NCI-H82 treated with DMSO at 0.1 percent for 48 hours (cell line): ENCODE data around the gene LIPH.

Experiments
- DNase-seq: peaks from one replicate; lab custom pipeline; 2025; ENCODE audit not compliant: unreplicated experiment; lab: John Stamatoyannopoulos, UW

LIPH gene

GRCh38 chr3:185540695-185541094 is 11.7 kb downstream of the LIPH start:
- DNase-seq: no peak

GRCh38 chr3:185539934-185540333 is 12.5 kb downstream of the LIPH start:
- no peak for DNase-seq

GRCh38 chr3:185537369-185537970 is 14.9 kb downstream of the LIPH start:
- no peak for DNase-seq

- no peak for DNase-seq
Observed at GRCh38 chr3:185534511-185534910, 17.9 kb downstream of the LIPH start.

DNA sequence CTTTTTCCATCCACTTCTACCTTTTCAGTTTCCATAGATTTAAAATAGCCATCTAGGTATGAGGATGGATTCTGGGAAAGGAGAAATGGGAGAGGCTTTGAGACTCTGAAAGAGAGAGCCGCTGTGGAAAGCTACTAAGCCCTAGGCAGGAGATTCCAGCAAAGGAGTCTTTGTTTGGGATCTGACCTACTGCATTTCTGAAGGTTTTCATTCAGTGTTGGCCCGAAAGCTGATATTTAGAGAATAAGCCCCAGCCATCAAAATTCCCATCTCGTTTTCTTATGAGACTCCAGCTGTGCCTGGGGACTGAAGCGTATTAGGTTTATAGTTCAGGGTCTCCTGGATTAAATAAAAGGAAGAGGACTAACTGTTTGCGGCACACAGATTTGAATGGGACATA is 19.5 kb downstream of the LIPH start:
- DNase-seq: no peak

DNA sequence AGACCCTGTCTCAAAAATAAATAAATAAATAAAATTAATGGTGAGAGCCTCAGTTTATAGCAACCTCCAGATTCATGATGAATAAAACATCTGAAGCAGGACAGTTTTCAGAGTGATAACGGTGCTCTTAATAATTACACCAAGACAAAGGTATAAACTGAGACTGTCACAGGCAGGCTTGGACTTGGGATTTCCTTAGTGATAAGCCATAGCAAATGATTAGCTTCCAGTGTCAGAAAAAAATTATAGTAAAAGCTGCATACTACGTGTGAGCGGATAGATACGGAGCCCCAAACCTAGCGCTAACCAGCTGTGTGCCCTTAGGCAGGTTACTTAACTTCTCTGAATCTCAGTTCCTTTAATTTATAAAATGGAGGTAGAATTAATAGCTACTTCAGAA is 21.5 kb downstream of the LIPH start:
- DNase-seq: no peak

- DNase-seq: no peak
Observed at GRCh38 chr3:185528532-185528931, 23.9 kb downstream of the LIPH start.

DNA sequence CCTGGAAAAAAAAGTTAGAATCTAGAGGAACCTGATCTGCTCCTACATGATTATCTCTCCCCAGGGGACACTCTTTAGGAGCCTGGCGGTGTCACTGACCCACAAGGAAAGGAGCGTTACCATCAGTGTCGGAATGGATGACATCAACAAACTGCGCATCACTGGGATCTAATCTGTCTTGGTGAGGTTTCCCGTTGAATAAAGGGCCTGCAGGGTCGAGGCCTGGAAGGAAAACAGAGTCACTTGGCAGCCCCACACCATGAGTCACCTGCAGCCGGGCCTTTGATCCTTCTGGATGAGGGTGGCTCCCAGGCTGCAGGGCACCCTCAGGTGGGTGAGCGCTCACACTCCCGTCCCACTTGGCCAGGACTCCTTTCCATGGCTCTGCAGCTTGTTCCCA is 25.0 kb downstream of the LIPH start:
- DNase-seq: no peak

- no peak for DNase-seq
Observed at GRCh38 chr3:185526349-185526951, 25.9 kb downstream of the LIPH start.

GRCh38 chr3:185521349-185522138 is 30.8 kb downstream of the LIPH start:
- no peak for DNase-seq

DNA sequence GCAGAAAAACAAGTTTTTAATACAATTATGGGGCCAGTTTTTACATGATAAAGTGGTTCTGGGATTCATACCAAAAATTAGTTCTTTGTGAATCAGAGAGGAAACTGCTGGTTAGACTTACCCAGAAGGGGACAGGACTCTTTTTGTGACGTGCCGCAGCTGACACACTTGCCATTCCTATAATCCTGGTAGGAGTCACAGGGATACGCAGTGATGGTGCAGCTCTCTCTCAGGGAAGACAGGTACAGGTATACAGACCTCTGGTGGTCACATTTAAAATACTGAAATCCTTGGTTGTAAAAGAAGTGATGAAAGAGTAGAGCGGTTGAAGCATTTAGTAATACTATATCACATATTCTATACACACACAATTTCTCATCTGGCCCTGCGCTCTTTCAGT is 33.4 kb downstream of the LIPH start:
- DNase-seq: no peak

GRCh38 chr3:185517387-185518130 is 34.8 kb downstream of the LIPH start:
- no peak for DNase-seq

DNA sequence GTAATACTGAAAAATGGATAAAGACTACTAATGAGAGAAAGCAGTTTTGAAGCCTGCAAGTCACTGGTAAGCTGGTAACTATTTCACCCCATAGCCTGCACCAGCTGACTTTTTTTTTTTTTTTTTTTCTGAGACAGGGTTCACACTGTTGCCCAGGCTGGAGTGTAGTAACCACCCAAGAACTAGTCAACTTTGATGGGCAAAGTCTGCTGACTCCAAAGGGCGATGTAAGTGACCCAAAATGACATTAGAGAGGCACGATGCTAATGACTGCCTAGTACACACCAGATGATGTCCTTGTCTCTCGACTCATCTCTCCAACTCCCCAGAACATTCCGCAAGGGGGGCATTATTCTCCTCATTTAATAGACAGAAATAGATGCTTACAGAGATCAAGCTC is 40.7 kb downstream of the LIPH start:
- no peak for DNase-seq

DNA sequence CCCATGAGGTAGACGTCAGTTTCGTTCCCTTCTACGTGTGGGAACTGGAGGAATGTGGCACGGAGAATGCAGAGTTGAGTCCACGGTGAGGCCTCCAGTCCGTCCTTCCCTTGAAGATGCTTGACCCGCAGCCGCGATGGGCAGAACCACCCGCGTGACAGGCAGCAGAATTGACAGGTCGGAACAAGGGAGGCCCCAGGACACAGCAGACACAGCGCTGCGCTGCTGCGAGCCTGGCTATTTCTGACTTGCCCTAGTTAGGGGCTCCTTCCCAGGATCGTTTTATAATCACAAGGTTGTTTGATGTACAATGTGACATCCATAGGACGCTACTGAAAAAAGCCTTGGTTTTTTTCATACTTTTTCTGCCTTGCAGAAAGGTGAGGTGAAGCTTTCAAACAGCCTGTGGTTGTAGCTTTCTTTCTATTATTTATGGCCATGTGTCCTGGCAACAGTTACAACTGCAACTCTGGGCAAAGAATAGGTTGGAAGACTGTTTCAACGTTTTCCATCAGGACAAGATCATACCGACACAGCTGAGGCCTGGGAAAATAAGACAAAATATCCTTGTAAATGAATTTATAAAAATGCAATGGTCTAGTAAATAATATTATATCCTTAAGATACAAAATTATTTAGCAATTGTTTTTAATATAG is 43.9 kb downstream of the LIPH start:
- no peak for DNase-seq

DNA sequence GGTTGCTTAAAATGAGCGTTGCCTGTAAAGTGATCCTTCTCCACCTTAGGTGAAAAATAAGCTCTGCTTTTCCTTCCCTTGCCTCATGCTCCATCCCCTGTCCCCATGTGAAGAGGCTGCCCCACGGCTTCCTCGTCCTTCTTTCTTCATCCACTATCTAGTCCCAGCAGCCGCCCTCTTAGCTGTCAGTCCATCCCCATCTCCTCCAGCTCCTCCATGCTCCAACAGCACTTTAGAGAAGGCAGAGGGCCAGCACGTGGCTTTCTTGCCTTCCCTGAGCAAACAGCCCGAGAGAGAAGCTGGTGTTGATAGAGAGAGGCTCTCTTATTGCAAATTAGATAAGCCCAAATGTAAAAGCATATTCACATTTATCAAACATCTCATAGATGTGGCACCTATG is 44.5 kb downstream of the LIPH start:
- DNase-seq: no peak

- no peak for DNase-seq
Observed at GRCh38 chr3:185504636-185505035, 47.8 kb downstream of the LIPH start.

GRCh38 chr3:185503521-185503920 is 48.9 kb downstream of the LIPH start:
- no peak for DNase-seq

DNA sequence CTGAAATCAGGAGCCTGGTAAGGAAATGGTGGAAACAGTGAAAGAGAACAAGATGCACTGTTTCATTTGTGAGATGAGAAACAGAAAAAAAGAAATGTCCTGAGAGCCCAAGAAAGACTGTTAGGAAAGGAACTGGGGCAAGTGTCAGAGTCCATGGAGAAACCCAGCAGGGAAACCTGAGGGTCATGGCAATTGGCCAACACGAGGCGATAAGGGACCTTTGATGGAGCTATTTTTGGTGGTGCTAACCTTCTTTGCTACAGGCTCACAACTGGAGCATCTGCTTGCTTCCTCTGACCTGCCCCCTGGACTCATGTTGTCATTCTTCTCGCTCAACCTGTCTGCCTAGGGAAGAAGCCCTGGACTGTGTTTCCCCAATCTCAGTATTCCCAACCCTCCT is 49.4 kb downstream of the LIPH start:
- DNase-seq: no peak

DNA sequence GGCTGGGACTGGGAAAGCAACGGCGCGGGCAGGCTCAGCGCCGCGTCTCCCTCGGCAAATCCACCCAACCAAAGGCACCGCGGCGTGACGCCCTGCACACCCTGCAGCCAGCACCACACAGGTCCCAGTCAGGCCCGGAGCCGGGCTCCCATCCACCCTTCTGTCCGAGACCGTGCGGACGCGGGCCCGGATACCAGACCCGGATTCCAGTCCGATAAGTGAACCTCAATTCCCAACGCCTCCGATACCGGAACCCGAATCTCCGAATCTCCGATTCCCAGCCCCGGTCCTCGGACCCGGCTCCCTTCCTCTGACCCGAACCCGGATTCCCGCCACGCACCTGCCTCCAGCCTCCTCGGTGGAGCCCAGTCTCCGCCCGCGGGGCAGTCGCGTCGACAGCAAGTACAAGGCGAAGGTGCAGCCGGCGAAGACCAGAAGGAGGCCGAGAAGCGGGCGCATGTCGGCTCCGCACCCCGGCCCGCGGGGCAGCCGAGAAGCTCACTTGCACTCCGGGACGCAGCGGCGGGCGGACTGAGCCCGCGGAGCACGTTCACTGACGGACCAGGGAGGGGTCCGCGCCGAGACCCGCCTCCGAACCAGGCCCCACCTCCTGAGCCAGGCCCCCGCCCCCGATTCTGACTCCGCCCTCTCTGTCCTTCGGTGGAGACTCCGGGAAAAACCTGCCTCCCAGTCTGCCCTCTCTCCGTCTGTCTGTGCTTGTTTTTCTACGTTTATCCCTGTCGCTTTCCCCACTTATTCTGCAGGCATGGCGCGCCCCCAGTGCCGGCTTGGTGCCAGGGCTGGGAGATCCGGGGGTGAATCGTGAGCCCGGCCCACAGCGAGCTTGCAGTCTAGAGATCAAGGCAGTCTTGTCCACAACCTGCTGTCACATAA is 53.6 kb downstream of the LIPH start, which contains the start of gene TMEM41A:
TMEM41A (minus strand) TSS at position 533 of the 894 bp plus-strand sequence; CDS start at position 459, 74 bp downstream.
- peak; percentile 86 for DNase-seq

- no peak for DNase-seq
Observed at GRCh38 chr3:185490241-185490640, 62.1 kb downstream of the LIPH start.
